Measurements from ENCODE around the gene HNRNPU.

- TF ChIP-seq SMC3 (IDR thresholded peaks at IDR 0.05) (no peak), MAX (IDR thresholded peaks at IDR 0.05) (no peak)
These were observed 57.2 kb downstream of the HNRNPU start for GRCh38 chr1:244807138-244807537.

All from A549 (cell line).